ENCODE results near the gene UPK1A. TPM values are rescaled to one million over a fixed set of nuclear protein-coding genes. Genes with fewer than 3 reads are reported as not detected.

UPK1A gene
- total and polyA plus RNA-seq, 2 donors (not counting 3 experiments of a cell fraction or from before 2014, with no cell fraction given), result not detected

DNA sequence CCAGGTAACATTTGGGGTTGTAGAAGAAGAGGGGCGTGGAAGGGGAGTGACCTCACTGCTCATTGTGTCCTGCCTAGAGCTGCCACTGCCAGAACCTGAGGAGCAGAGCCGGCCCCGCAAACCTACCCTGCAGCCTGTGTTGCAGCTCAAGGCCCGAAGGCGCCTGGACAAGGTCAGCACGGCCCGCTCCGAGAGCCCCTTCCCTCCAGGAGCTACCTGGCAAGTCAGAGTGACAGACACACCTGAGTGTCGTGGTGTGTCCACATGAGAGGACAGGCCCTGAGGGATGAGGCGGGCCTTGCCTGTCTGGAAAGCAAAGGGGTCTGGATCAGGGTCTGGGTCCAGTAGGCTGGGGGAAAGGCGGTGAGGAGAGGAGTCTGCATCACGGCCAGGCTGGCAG is 58.2 kb downstream of the UPK1A start:
- Histone ChIP-seq H3K4me1 (ENCODE audit: control insufficient read depth, extremely low read depth, insufficient read depth, low read length) (no peaks in the 10 kb centered on the region), H3K27me3 (ENCODE audit: control insufficient read depth in 2 of 2, insufficient read depth in 2 of 2, low read length in 2 of 2) (no peaks in the 10 kb centered on the region), H3K36me3 (ENCODE audit: control insufficient read depth in 2 of 2, extremely low read depth in 1 of 2, insufficient read depth in 2 of 2, low read length in 2 of 2) (peaks cover 26 to 75% of the 10 kb centered on the region in 2 experiments), H3K9me3 (replicated peaks; ENCODE audit: control insufficient read depth, insufficient read depth, low read length) (no peaks in the 10 kb centered on the region), H3K4me2 (ENCODE audit: insufficient read depth, low read length) (no peak overlapping the region), H4K20me1 (replicated peaks; ENCODE audit: control insufficient read depth, extremely low read depth, insufficient read depth, low read length) (no peaks in the 10 kb centered on the region), H2AFZ (ENCODE audit: low read depth, low read length) (no peak overlapping the region), H3K79me2 (ENCODE audit: control insufficient read depth, insufficient read depth, low read length) (peaks cover 15% of the 10 kb centered on the region), H3K9ac (replicated peaks; ENCODE audit: extremely low read depth, insufficient read depth, low read length) (no peak overlapping the region), H3K27ac (ENCODE audit: insufficient read depth, low read depth, low read length) (no peak overlapping the region), H3K9me1 (replicated peaks; ENCODE audit: control insufficient read depth, extremely low read depth, insufficient read depth, low read length) (no peaks in the 10 kb centered on the region), H3K4me3 (replicated peaks in 1 of 3; ENCODE audit: insufficient read depth in 1 of 3, low read depth in 1 of 3, low read length in 3 of 3) (no peak overlapping the region)
- no peak for DNase-seq (ENCODE audit: low read depth, low spot score)
- FAIRE-seq, result no peak
- intact Hi-C loops (cut with micrococcal nuclease), result no loop called here
- POLR2A ChIA-PET, result no interaction called here
- CTCF ChIA-PET, result no interaction called here
- dilution Hi-C loops (cut with MboI; ENCODE audit: extremely low pct_ligation_motif_present, low sequenced_read_pairs), result no loop called here
- TF ChIP-seq GATA2 (IDR thresholded peaks at IDR 0.05; ENCODE audit: insufficient read depth, insufficient read length, low read depth, low read length), result no peak
- no peak for TF ChIP-seq JUN (IDR thresholded peaks at IDR 0.05; ENCODE audit: borderline replicate concordance, insufficient read depth, insufficient read length, low read depth)
- TF ChIP-seq, protein P1, sequence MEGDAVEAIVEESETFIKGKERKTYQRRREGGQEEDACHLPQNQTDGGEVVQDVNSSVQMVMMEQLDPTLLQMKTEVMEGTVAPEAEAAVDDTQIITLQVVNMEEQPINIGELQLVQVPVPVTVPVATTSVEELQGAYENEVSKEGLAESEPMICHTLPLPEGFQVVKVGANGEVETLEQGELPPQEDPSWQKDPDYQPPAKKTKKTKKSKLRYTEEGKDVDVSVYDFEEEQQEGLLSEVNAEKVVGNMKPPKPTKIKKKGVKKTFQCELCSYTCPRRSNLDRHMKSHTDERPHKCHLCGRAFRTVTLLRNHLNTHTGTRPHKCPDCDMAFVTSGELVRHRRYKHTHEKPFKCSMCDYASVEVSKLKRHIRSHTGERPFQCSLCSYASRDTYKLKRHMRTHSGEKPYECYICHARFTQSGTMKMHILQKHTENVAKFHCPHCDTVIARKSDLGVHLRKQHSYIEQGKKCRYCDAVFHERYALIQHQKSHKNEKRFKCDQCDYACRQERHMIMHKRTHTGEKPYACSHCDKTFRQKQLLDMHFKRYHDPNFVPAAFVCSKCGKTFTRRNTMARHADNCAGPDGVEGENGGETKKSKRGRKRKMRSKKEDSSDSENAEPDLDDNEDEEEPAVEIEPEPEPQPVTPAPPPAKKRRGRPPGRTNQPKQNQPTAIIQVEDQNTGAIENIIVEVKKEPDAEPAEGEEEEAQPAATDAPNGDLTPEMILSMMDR (IDR thresholded peaks at IDR 0.05; ENCODE audit: extremely low read depth in 1 of 2, insufficient read depth in 1 of 2, low read depth in 1 of 2, low read length in 2 of 2), result no peak
- no peak for TF ChIP-seq EZH2 (IDR thresholded peaks at IDR 0.05; ENCODE audit: borderline replicate concordance, low read depth, low read length, severe bottlenecking)
- BruUV-seq (replicated peaks), result no TSS peak

DNA sequence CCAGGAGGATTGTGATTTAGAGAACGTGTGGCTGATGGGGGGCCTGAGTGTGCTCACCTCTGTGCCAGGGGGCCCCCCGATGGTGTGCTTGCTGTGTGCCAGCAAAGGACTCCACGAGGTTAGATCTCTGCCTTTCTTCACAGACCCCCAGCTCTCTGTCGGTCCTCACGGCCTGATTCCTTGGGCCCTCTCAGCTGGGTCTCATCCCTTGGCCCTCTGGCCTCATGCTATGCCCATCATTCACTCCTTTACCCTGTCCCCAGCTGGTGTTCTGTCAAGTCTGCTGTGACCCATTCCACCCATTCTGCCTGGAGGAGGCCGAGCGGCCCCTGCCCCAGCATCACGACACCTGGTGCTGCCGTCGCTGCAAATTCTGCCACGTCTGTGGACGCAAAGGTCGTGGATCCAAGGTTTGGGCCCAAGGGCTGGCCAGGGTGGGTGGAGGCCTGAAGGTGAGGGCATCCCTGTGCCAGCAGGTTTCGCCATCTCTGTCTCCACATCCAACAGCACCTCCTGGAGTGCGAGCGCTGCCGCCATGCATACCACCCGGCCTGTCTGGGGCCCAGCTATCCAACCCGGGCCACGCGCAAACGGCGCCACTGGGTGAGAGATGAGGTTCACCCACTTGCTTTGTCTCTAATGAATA is 59.0 kb downstream of the UPK1A start:
- no peaks in the 10 kb centered on the region for H3K9me1 ChIP-seq (replicated peaks; ENCODE audit: control insufficient read depth, extremely low read depth, insufficient read depth, low read length)
- H3K9ac ChIP-seq (replicated peaks; ENCODE audit: extremely low read depth, insufficient read depth, low read length), result no peak overlapping the region
- H4K20me1 ChIP-seq (replicated peaks; ENCODE audit: control insufficient read depth, extremely low read depth, insufficient read depth, low read length), result no peaks in the 10 kb centered on the region
- no peak overlapping the region for H2AFZ ChIP-seq (ENCODE audit: low read depth, low read length)
- no peak overlapping the region for H3K4me2 ChIP-seq (ENCODE audit: insufficient read depth, low read length)
- peaks cover 7% of the 10 kb centered on the region for H3K79me2 ChIP-seq (ENCODE audit: control insufficient read depth, insufficient read depth, low read length)
- no TSS peak for BruUV-seq (replicated peaks)
- peaks cover 26 to 80% of the 10 kb centered on the region in 2 experiments for H3K36me3 ChIP-seq (ENCODE audit: control insufficient read depth in 2 of 2, extremely low read depth in 1 of 2, insufficient read depth in 2 of 2, low read length in 2 of 2)
- no peaks in the 10 kb centered on the region for H3K27me3 ChIP-seq (ENCODE audit: control insufficient read depth in 2 of 2, insufficient read depth in 2 of 2, low read length in 2 of 2)
- ChIA-PET CTCF (no interaction called here), POLR2A (no interaction called here)
- dilution Hi-C loops (cut with MboI; ENCODE audit: extremely low pct_ligation_motif_present, low sequenced_read_pairs), result no loop called here
- H3K4me3 ChIP-seq (replicated peaks in 1 of 3; ENCODE audit: insufficient read depth in 1 of 3, low read depth in 1 of 3, low read length in 3 of 3), result no peak overlapping the region
- H3K4me1 ChIP-seq (ENCODE audit: control insufficient read depth, extremely low read depth, insufficient read depth, low read length), result no peaks in the 10 kb centered on the region
- TF ChIP-seq MYC (IDR thresholded peaks at IDR 0.05; ENCODE audit: low read depth, low read length) (no peak), POLR2AphosphoS5 (IDR thresholded peaks at IDR 0.05; ENCODE audit: insufficient read depth, low read depth, low read length) (no peak), EZH2 (IDR thresholded peaks at IDR 0.05; ENCODE audit: borderline replicate concordance, low read depth, low read length, severe bottlenecking) (no peak), POLR2A (IDR thresholded peaks at IDR 0.05; ENCODE audit: low read depth, low read length) (no peak), FOS (IDR thresholded peaks at IDR 0.05; ENCODE audit: borderline replicate concordance, insufficient read depth, low read length) (no peak)
- TF ChIP-seq, protein P1 (IDR thresholded peaks at IDR 0.05; ENCODE audit: extremely low read depth in 1 of 2, insufficient read depth in 1 of 2, low read depth in 1 of 2, low read length in 2 of 2), result no peak
- DNase-seq (ENCODE audit: low read depth, low spot score) (no peak), FAIRE-seq (no peak)
- intact Hi-C loops (cut with micrococcal nuclease), result no loop called here
- no peak overlapping the region for H3K27ac ChIP-seq (ENCODE audit: insufficient read depth, low read depth, low read length)
- no peaks in the 10 kb centered on the region for H3K9me3 ChIP-seq (replicated peaks; ENCODE audit: control insufficient read depth, insufficient read depth, low read length)
